DMS79 (cell line): ENCODE results near the gene TMEM234.

Experiments
- DNase-seq: peaks from one replicate; lab custom pipeline; 2025; lab: John Stamatoyannopoulos, UW

TMEM234 gene

DNA sequence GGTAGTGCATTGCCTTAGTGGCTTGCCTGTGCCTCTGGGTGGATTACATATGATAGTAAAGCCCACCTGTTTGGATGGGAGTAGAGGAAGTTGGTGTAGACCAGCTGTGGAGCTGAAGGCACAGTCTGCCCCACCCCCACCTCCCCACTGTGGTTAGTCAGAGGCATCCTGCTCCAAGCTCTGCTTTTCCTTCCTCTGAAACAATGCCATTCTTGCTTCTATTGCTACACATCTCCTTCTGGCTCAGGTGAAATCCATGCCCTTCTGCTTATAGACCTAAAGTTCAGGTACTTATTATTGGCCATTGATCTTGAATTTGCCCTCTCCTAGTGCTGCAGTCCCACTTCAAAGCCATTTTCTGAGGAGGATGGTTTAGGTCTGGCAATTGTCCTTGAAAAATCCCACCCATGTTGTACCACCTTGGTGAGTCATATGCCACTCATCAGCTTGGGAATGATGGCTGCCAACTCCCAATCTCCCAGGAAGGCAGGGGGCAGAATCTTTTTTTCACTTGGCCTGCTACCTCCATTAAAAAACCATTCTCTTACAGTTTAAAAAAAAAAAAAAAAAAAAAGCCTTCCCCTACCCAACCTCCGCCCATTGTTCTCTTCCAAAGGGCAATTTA, 49.4 kb downstream of the TMEM234 start:
- DNase-seq, result no peak

DNA sequence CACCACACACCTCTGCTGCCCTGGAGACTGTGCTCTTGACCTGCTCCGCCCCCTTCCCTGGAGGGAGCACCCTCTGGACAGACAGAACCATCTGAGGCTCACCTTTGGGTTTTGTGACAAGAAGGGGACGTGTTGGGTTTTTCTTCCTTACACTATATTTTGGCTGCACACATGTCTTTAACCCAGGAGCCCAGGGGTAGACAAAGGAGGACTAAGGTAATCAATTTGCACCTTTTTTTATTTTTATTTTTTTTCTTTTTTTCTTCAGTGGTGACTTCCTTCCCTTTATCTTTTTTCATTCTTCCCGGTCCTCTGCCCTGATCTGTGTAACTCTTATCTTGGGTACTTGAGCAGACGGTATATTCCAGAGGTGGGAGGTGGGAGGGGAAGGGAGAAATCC, 51.2 kb downstream of the TMEM234 start:
- no peak for DNase-seq
